ENCODE results near the gene ATG14.

GRCh38 chr14:55329999-55330710 is 81.5 kb downstream of the ATG14 start:
- TF ChIP-seq POLR2A (IDR thresholded peaks at IDR 0.05; ENCODE audit: low read depth, low read length) (no peak), POLR2AphosphoS5 (IDR thresholded peaks at IDR 0.05; ENCODE audit: low read depth, low read length) (no peak), TAF1 (IDR thresholded peaks at IDR 0.05; ENCODE audit: borderline replicate concordance, low read depth, low read length) (no peak)

Data from GM12892 (cell line).